OCI-LY3 (cell line): ENCODE measurements around the gene RAD23A.

Experiments
- H2AFZ ChIP-seq: fragments of 200-600, 300-600 bp; shearing (Covaris generic); 2 replicates; pipeline ENCODE4 v1.6.0; 2014; ENCODE audit warnings: antibody characterized with exemption, low read depth, low read length
- H3K27ac ChIP-seq: fragments of 200-600, 300-600 bp; sonication (generic); 2 replicates; pipeline ENCODE4 v1.5.1; 2014; ENCODE audit warnings: mild to moderate bottlenecking, low read length, moderate library complexity, mixed read lengths
- H3K27me3 ChIP-seq: fragments of 200-600, 300-600 bp; sonication (generic); 2 replicates; pipeline ENCODE4 v1.6.1; 2014; ENCODE audit warnings: low read depth, low read length, mixed read lengths
- H3K36me3 ChIP-seq: fragments of 200-600, 300-600 bp; sonication (generic); replicated peaks from 2 replicates; pipeline ENCODE3; 2014; ENCODE audit warnings: low read depth, low read length, mixed read lengths
- H3K4me1 ChIP-seq: fragments of 300-600, 200-600 bp; sonication (generic); 2 replicates; pipeline ENCODE4 v1.6.1; 2014; ENCODE audit warnings: low read length, mixed read lengths
- H3K4me2 ChIP-seq: fragments of 200-600, 300-600 bp; sonication (generic); 2 replicates; pipeline ENCODE4 v1.6.1; 2014; ENCODE audit warnings: low read length, mixed read lengths
- H3K4me3 ChIP-seq: fragments of 300-600, 200-600 bp; sonication (generic); 2 replicates; pipeline ENCODE4 v1.5.1; 2014; ENCODE audit warnings: antibody characterized with exemption, mild to moderate bottlenecking, low read length, moderate library complexity
- H3K79me2 ChIP-seq: fragments of 300-600, 200-600 bp; shearing (Covaris generic); 2 replicates; pipeline ENCODE4 v1.6.1; 2014; ENCODE audit warnings: mild to moderate bottlenecking, low read length, mixed read lengths
- H3K9ac ChIP-seq: fragments of 300-600, 200-600 bp; shearing (Covaris generic); 2 replicates; pipeline ENCODE4 v1.6.0; 2014; ENCODE audit warnings: mild to moderate bottlenecking, low read length, moderate library complexity
- H3K9me3 ChIP-seq: fragments of 200-600, 300-600 bp; shearing (Covaris generic); 2 replicates; pipeline ENCODE4 v1.6.1; 2014; ENCODE audit warnings: low read length, mixed read lengths; ENCODE audit not compliant: insufficient read depth
- H4K20me1 ChIP-seq: fragments of 200-600, 300-600 bp; sonication (generic); 2 replicates; pipeline ENCODE4 v1.6.1; 2016; ENCODE audit warnings: low read length, mixed read lengths; ENCODE audit not compliant: insufficient read depth
- EZH2phosphoT487 ChIP-seq: fragments of 200-600 bp; shearing (Covaris generic); IDR thresholded peaks from 2 replicates; pipeline ENCODE4 v1.6.1; 2018; ENCODE audit warnings: antibody characterized with exemption, mixed run types, low read depth
- TF ChIP-seq, protein P1 (sequence below): fragments of 200-600, 300-600 bp; sonication (generic); IDR thresholded peaks from 2 replicates; pipeline ENCODE4 v1.5.1; 2014; ENCODE audit warnings: antibody characterized with exemption, low read length, low read depth

Gene RAD23A

DNA sequence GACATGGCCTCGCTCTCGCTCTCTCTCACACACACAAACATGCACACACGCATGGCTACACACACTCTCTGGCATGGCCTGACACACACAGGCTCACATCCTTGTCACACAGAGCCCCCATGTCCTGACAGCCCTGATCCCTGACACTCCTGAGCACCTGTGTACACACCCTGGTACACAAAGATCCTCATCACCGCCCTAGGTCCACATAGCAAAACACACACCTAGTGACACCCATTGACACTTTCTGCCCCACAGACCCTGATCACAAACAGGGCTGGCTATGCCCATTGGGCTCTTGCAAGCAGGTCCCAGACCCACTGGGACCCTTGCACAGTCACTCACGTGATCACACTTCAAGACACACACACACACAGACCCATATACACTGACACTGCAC lies 45.6 kb downstream of the RAD23A start:
- Histone ChIP-seq H3K79me2 (no peaks in the 10 kb centered on the region; the same call in 1 of the 2 replicates), H3K9me3 (no peaks in the 10 kb centered on the region; the same call in 1 of the 2 replicates), H3K4me2 (no peak overlapping the region), H3K9ac (no peak overlapping the region), H2AFZ (no peak overlapping the region), H3K4me1 (peaks cover 10% of the 10 kb centered on the region; the same call in 1 of the 2 replicates), H3K36me3 (no peaks in the 10 kb centered on the region), H3K27me3 (0 out of 2 replicates have a peak, but pooled peaks cover 4% of the 10 kb centered on the region), H3K27ac (no peak overlapping the region), H3K4me3 (no peak overlapping the region), H4K20me1 (no peaks in the 10 kb centered on the region)
- TF ChIP-seq EZH2phosphoT487: no peak
- TF ChIP-seq, protein P1, sequence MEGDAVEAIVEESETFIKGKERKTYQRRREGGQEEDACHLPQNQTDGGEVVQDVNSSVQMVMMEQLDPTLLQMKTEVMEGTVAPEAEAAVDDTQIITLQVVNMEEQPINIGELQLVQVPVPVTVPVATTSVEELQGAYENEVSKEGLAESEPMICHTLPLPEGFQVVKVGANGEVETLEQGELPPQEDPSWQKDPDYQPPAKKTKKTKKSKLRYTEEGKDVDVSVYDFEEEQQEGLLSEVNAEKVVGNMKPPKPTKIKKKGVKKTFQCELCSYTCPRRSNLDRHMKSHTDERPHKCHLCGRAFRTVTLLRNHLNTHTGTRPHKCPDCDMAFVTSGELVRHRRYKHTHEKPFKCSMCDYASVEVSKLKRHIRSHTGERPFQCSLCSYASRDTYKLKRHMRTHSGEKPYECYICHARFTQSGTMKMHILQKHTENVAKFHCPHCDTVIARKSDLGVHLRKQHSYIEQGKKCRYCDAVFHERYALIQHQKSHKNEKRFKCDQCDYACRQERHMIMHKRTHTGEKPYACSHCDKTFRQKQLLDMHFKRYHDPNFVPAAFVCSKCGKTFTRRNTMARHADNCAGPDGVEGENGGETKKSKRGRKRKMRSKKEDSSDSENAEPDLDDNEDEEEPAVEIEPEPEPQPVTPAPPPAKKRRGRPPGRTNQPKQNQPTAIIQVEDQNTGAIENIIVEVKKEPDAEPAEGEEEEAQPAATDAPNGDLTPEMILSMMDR: no peak

DNA sequence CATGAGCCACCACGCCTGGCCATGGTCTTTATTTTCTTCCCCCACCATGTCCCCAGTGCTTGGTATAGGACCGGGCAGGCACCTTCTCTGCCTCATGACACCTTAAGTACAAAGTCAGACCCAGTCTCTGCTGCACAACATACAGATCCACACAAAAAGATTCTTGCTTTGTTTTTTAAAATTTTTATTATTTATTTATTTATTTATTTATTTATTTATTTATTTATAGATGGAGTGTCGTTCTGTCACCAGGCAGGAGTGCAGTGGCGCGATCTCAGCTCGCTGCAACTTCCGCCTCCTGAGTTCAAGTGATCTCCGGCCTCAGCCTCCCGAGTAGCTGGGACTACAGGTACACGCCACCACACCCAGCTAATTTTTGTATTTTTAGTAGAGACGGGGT lies 47.1 kb downstream of the RAD23A start:
- H3K9ac ChIP-seq: no peak overlapping the region
- no peak for TF ChIP-seq EZH2phosphoT487
- TF ChIP-seq, protein P1: no peak
- H3K4me2 ChIP-seq: no peak overlapping the region
- no peak overlapping the region for H2AFZ ChIP-seq
- H3K79me2 ChIP-seq: no peaks in the 10 kb centered on the region; the same call in 1 of the 2 replicates
- H3K4me1 ChIP-seq: peaks cover 8% of the 10 kb centered on the region; the same call in 1 of the 2 replicates
- H3K27me3 ChIP-seq: 0 out of 2 replicates have a peak, but pooled peaks cover 4% of the 10 kb centered on the region
- no peak overlapping the region for H3K4me3 ChIP-seq
- no peaks in the 10 kb centered on the region for H3K36me3 ChIP-seq
- H3K27ac ChIP-seq: no peak overlapping the region
- H3K9me3 ChIP-seq: no peaks in the 10 kb centered on the region; the same call in 1 of the 2 replicates
- no peaks in the 10 kb centered on the region for H4K20me1 ChIP-seq

DNA sequence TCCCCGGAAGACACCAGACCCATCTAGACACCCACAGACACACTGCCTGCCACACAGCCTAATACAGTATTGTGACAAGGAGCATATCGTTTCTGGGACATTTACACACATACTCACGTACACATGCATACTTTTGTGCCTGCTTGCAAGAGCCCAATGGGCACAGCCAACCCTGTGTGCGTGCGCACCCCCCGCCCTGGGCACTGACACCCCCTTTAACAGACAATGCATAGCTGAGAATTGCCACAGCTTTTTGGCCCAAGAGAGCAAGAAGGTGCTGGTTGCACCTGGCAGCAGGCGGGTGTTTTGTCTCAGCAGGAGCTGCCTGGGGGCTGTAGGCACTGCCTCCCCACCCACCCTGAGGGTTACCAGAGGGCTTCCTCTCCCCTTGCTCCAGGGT lies 47.9 kb downstream of the RAD23A start:
- Histone ChIP-seq H3K9me3 (no peaks in the 10 kb centered on the region; the same call in 1 of the 2 replicates), H3K4me3 (no peak overlapping the region), H3K4me1 (peaks cover 5% of the 10 kb centered on the region; the same call in 1 of the 2 replicates), H3K27me3 (0 out of 2 replicates have a peak, but pooled peaks cover 4% of the 10 kb centered on the region), H3K27ac (no peak overlapping the region), H4K20me1 (no peaks in the 10 kb centered on the region), H3K36me3 (no peaks in the 10 kb centered on the region), H2AFZ (no peak overlapping the region), H3K79me2 (no peaks in the 10 kb centered on the region; the same call in 1 of the 2 replicates), H3K4me2 (no peak overlapping the region), H3K9ac (no peak overlapping the region)
- TF ChIP-seq, protein P1: no peak
- TF ChIP-seq EZH2phosphoT487: no peak

DNA sequence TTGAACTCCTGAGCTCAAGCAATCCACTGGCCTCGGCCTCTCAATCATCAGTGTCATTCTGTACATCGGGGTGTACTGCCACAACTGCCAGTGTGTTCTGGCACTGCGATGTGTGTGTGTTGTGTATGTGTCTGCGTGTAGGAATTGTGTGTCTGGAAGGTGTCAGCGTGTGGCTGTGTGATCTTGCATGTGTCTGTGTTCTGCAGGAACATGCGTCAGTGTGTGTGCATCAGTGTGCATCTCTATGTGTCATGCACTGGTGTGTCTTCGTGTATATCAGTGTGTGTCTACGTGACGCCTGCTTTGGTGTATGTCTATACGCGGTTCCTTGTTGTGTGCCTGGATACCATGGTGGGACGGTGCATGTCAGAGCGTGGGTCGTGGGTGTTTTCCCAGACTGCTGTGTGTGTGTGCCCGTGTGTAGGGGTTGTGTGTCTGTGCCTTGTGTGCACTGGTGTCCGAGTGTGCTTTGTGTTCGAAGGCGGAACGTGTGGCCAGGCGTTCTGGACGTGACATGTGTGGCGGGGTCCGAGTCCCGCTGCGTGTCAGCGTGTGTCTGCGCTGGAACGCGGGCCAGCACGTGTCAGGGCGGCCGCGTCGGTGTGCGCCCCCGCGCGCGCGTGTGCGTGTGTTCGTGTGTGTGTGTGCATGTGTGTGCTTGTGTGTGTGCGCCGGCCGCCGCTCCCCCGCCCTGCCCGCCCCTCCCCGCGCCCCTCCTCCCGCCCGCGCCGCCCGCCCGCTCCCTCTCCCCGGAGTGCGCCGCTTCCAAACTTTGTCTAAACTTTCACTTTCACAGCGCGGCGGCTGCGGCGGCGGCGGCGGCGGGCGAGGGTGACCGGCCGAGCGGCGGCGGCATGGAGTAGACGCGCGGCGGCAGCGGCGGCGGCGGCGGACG lies 49.3 kb downstream of the RAD23A start, which contains the start of gene NFIX:
Gene NFIX, plus strand, starts transcription at position 775 of the 895 bp plus-strand sequence. CDS start 363 bp downstream, outside the sequence.
- Histone ChIP-seq H3K36me3 (no peaks in the 10 kb centered on the region), H4K20me1 (no peaks in the 10 kb centered on the region), H3K9me3 (no peaks in the 10 kb centered on the region), H3K27ac (no peak within 1 kb of the TSS), H3K4me2 (peak within 1 kb of the TSS; percentile 89), H3K9ac (peak within 1 kb of the TSS; percentile 47), H3K27me3 (0 out of 2 replicates have a peak, but pooled peaks cover 4% of the 10 kb centered on the region), H2AFZ (peak within 1 kb of the TSS; percentile 75), H3K4me1 (peaks cover 5% of the 10 kb centered on the region; the same call in 1 of the 2 replicates), H3K4me3 (peak within 1 kb of the TSS; percentile 81), H3K79me2 (no peaks in the 10 kb centered on the region; the same call in 1 of the 2 replicates)
- no peak for TF ChIP-seq EZH2phosphoT487
- TF ChIP-seq, protein P1: no peak
